Right renal cortex interstitium (tissue), 3 donors: ENCODE results near the gene CDCA8. TPM values are rescaled to one million over a fixed set of nuclear protein-coding genes. Genes with fewer than 3 reads are reported as not detected.

Source experiments
- DNase-seq, 3 donors: peaks; one replicate each; pipeline ENCODE4 v3.0.0-alpha.2; 2013; ENCODE audit warnings: low read depth in 3 of 3, low spot score in 2 of 3
- polyA plus RNA-seq, 3 donors: library from polyadenylated mRNA; unstranded; fragments of 120-200 nt; gene quantifications; one replicate each; pipeline ENCODE4 v1.2.1, GENCODE V29; 2013; ENCODE audit not compliant: insufficient read length in 3 of 3

CDCA8 gene
- polyA plus RNA-seq = 10 to 100 TPM; 18.0 to 18.8 (median 18.3) TPM

GRCh38 chr1:37692078-37692833 lies at the start of gene CDCA8:
CDCA8 (plus strand) TSS chr1:37692516; CDS start chr1:37692691, 175 bp downstream.
- peak; percentile 89 to 96 (median 91) for DNase-seq

GRCh38 chr1:37647281-37647680 lies 45.0 kb upstream of the CDCA8 start:
- no peak for DNase-seq

GRCh38 chr1:37650173-37650572 lies 42.1 kb upstream of the CDCA8 start:
- DNase-seq = no peak

DNA sequence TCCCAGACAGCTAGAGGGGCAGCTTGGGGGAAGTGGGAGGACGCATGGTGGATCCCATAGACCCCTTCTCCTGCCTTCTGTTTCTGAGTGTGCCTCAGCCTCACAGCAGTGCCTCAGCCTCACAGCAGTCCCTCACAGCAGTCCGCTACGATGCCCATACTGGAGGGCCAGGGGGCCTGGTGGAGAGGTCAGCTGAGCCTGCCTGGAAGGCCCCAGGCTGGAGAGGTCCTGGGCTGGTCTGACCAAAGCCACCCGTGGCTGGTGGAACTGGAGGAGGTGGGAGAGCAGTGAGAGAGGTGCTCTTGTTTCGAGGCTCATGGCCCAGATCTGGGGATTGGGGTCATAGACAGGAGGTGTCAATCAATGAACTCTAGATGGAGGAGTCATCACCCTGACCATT lies 41.6 kb upstream of the CDCA8 start:
- DNase-seq = no peak

DNA sequence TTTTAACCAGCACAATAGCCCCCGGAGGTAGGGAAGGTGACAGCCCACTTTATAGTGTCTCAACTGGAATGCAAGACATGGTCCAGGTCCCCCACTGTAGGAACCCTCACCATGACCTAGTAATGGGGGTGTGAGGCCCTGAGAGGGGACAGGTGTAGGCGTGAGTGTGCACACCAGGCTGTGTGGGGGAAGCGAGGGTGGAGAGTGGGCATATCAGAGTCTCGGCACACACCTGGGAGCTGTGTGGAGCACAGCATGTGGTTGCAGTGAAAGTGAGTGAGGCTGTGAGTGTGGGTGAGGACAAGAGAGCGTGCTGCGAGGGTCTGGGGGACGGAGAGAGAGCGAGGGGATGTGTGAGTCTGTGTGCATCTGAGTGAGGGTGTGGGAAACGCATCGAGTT lies 40.5 kb upstream of the CDCA8 start:
- DNase-seq = no peak

- DNase-seq = no peak
Observed at GRCh38 chr1:37652976-37653375, 39.3 kb upstream of the CDCA8 start.

GRCh38 chr1:37653906-37654305 lies 38.4 kb upstream of the CDCA8 start:
- DNase-seq = no peak

GRCh38 chr1:37655274-37655673 lies 37.0 kb upstream of the CDCA8 start:
- no peak for DNase-seq

GRCh38 chr1:37656026-37656425 lies 36.3 kb upstream of the CDCA8 start:
- no peak for DNase-seq

- DNase-seq = no peak
Observed at GRCh38 chr1:37656881-37657280, 35.4 kb upstream of the CDCA8 start.

- DNase-seq = no peak
Observed at GRCh38 chr1:37657620-37658412, 34.5 kb upstream of the CDCA8 start.

DNA sequence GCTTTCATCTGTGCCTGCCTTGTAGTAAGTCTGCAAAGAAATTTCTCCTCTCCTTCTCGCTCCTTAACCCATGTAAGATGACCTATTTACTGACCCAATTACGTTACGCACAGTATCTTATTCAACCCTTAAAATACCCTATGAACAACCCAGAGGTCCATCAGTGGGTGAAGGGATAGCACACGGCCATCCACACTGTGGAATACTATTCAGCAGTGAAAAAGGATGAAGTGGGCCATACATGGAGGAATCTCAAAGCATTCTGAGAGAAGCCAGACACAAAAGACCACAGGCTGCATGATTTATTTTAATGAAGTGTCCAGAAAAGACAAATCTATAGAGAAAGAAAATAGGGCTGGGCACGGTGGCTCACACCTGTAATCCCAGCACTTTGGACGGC lies 33.8 kb upstream of the CDCA8 start:
- DNase-seq = no peak

- no peak for DNase-seq
Observed at GRCh38 chr1:37660664-37661063, 31.7 kb upstream of the CDCA8 start.

- DNase-seq = no peak
Observed at GRCh38 chr1:37661401-37661800, 30.9 kb upstream of the CDCA8 start.

GRCh38 chr1:37662031-37662755 lies 30.1 kb upstream of the CDCA8 start:
- no peak for DNase-seq

GRCh38 chr1:37663426-37664000 lies 28.8 kb upstream of the CDCA8 start:
- DNase-seq = no peak

DNA sequence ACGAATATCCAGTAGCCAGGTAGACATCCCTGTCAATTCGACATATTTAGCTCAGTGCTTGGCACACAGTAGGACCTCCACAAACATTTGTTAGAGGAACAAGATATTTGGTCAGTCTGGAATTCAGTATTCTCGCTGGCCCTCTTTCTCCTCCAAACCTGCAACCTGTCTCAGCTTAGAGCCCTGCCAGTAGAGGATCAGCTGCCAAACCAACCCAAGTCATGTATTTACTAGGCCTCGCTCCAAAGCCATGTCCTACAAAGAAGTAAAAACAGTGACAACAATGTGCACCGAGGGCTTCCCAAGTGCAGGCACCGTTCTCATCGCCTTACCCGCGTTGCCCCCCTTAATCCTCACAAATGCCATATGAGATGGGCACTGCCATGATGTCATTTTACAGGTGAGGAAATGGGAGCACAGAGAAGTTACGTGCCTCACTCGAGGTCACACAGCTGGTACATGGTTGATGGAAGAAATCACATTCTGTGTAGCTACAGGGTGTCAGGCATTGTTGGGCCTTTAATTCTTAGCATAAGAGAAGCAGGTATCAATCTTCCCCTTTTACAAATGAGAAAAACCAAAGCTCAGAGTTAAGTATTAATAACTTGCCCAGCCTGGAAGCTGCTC lies 26.0 kb upstream of the CDCA8 start:
- DNase-seq = no peak

DNA sequence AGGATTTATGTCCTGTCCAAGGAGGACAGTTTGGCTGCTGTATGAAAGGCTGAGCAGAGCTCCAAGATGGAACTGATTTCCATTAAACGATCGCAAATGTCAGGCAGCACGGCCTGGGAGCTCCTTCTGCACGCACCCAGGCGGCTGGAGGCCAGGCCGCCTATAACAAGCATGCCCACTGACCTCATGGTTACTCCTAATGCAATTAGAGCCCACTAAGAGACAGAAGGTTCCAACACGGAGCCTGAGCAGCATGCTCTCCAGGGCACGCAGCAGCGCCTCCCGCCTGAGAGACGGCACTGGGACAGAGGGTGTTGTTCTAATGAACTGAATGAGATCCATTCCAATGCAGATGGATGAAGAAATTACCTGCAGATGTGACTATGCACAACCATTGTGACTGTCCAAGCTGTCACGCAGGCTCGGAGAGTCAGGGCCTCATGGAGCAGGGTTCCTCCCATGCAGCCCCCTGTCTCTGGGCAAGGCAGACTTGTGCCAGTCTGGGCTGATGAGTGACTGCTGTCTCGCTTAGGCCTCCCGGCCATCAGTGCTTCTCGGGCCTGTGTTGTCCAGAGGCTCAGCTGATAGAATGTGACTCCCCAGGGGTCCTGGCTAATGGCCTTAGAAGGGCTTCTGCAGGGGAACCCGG lies 25.2 kb upstream of the CDCA8 start:
- DNase-seq = no peak

DNA sequence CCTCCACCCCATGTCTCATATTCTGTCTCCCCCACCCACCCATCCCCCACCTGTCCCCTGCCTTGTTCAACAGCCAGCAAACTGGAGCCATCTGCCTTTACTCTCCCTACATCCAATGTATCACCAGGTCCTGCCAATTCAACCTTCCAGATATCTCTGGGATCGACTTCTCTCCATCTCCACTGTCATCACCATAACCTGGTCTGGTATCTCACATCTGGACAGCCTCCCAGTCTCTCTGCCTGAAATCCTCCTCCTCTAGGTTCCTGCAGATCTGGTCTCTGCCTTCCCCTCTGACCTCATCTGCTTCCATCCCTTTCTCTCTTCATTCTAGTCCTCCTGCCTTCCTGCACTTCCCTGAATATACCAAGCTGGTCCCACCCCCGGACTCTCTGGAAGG lies 22.2 kb upstream of the CDCA8 start:
- no peak for DNase-seq

- DNase-seq = no peak
Observed at GRCh38 chr1:37671261-37671660, 21.1 kb upstream of the CDCA8 start.
